SK-N-SH treated with all-trans-retinoic acid at 6 μM for 48 hours (cell line): Measurements from ENCODE around the gene EPB41.
"Not testable (repeated sequence)": the region's sequence is repeated elsewhere in the genome, so short reads cannot be mapped to it uniquely, and the experiment has no call there.

Experiments
- ATAC-seq: fragments of 200-7000 bp; cut with Tn5 transposase; 3 replicates; pipeline ENCODE4 v1.9.1; 2020; ENCODE audit warnings: mild to moderate bottlenecking, moderate library complexity
- ARNTL ChIP-seq: fragments of 450-650 bp; formaldehyde crosslinking; IDR thresholded peaks from 2 replicates; pipeline ENCODE4 v1.5.0; 2020; ENCODE audit warnings: low read depth, mild to moderate bottlenecking, moderate library complexity, borderline replicate concordance
- BACH2 ChIP-seq: fragments of 250-450 bp; sonication (Bioruptor Pico); IDR thresholded peaks from 2 replicates; pipeline ENCODE4 v1.9.0; 2021; ENCODE audit warnings: mild to moderate bottlenecking, borderline replicate concordance
- ESRRG ChIP-seq: fragments of 250-450 bp; sonication (Bioruptor Pico); IDR thresholded peaks from 2 replicates; pipeline ENCODE4 v1.6.1; 2021; ENCODE audit warnings: mild to moderate bottlenecking
- GLIS3 ChIP-seq: fragments of 250-450 bp; sonication (Bioruptor Pico); IDR thresholded peaks from 2 replicates; pipeline ENCODE4 v1.5.0; 2020; ENCODE audit warnings: mild to moderate bottlenecking, moderate library complexity
- ISL1 ChIP-seq: fragments of 250-450 bp; sonication (Bioruptor Pico); IDR thresholded peaks from 2 replicates; pipeline ENCODE4 v2.1.2; 2022; ENCODE audit warnings: mild to moderate bottlenecking, moderate library complexity
- PPARA ChIP-seq: fragments of 250-450 bp; sonication (Bioruptor Pico); IDR thresholded peaks from 2 replicates; pipeline ENCODE4 v1.5.0; 2020; ENCODE audit warnings: mild to moderate bottlenecking, borderline replicate concordance
- RARB ChIP-seq: fragments of 250-450 bp; sonication (Bioruptor Pico); IDR thresholded peaks from 2 replicates; pipeline ENCODE4 v1.8.0; 2021; ENCODE audit warnings: mild to moderate bottlenecking, moderate library complexity
- TCF4 ChIP-seq: fragments of 250-450 bp; sonication (Bioruptor Pico); IDR thresholded peaks from 2 replicates; pipeline ENCODE4 v1.8.0; 2021; ENCODE audit warnings: mild to moderate bottlenecking, moderate library complexity, borderline replicate concordance
- TOX ChIP-seq: fragments of 250-450 bp; sonication (Bioruptor Pico); IDR thresholded peaks from 2 replicates; pipeline ENCODE4 v1.8.0; 2021; ENCODE audit warnings: mild to moderate bottlenecking, moderate library complexity, borderline replicate concordance
- ZC3H10 ChIP-seq: fragments of 250-450 bp; sonication (Bioruptor Pico); IDR thresholded peaks from 2 replicates; pipeline ENCODE4 v1.5.1; 2021; ENCODE audit warnings: mild to moderate bottlenecking, moderate library complexity
- ZFP30 ChIP-seq: fragments of 450-650 bp; formaldehyde crosslinking; IDR thresholded peaks from 2 replicates; pipeline ENCODE4 v1.5.0; 2022; ENCODE audit warnings: mild to moderate bottlenecking, moderate library complexity
- ZNF565 ChIP-seq: fragments of 450-650 bp; formaldehyde crosslinking; conservative IDR thresholded peaks from 2 replicates; pipeline ENCODE4 v1.5.0; 2020; ENCODE audit warnings: low read depth, mild to moderate bottlenecking, moderate library complexity
- ZNF70 ChIP-seq: fragments of 450-650 bp; formaldehyde crosslinking; IDR thresholded peaks from 2 replicates; pipeline ENCODE4 v1.5.0; 2020; ENCODE audit warnings: mild to moderate bottlenecking, moderate library complexity
- ZNF8 ChIP-seq: fragments of 450-650 bp; formaldehyde crosslinking; IDR thresholded peaks from 2 replicates; pipeline ENCODE4 v1.5.0; 2020; ENCODE audit warnings: mild to moderate bottlenecking, moderate library complexity
- TF ChIP-seq, protein P1 (sequence below): fragments of 250-450 bp; sonication (Bioruptor Pico); IDR thresholded peaks from 2 replicates; pipeline ENCODE4 v1.5.0; 2020; ENCODE audit warnings: mild to moderate bottlenecking, moderate library complexity
- TF ChIP-seq, protein P2 (sequence below): fragments of 250-450 bp; sonication (Bioruptor Pico); IDR thresholded peaks from 2 replicates; pipeline ENCODE4 v1.8.0; 2020; ENCODE audit warnings: mild to moderate bottlenecking, moderate library complexity, borderline replicate concordance
- TF ChIP-seq, protein P3 (sequence below): fragments of 250-450 bp; sonication (Bioruptor Pico); IDR thresholded peaks from 2 replicates; pipeline ENCODE4 v1.5.1; 2020; ENCODE audit warnings: low read depth, mild to moderate bottlenecking, moderate library complexity
- TF ChIP-seq, protein P4 (sequence below): fragments of 250-450 bp; sonication (Bioruptor Pico); IDR thresholded peaks from 2 replicates; pipeline ENCODE4 v1.5.1; 2021; ENCODE audit warnings: mild to moderate bottlenecking, moderate library complexity
- TF ChIP-seq, protein P5 (sequence below): fragments of 250-450 bp; sonication (Bioruptor Pico); IDR thresholded peaks from 2 replicates; pipeline ENCODE4 v1.8.0; 2021; ENCODE audit warnings: low read depth, mild to moderate bottlenecking, moderate library complexity, borderline replicate concordance

The EPB41 gene

DNA sequence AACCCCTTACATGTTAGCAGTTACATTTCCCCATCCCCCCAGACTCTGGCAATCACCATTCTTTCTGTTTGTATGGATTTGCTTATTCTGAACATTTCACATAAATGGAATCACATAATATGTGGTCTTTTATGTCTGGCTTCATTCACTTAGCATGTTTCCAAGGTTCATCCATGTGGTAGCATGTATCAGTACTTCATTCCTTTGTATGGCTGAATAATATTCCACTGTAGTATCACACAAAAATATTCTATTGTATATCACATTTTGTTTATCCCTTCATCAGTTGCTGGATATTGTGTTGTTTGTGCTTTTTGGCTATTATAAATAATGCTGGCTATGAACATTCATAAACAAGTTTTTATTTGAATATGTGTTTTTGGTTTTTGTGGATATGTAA, 22.2 kb downstream of the EPB41 start:
- no peak for TF ChIP-seq ZC3H10 (CRISPR knock-in tag)
- TF ChIP-seq RARB (CRISPR knock-in tag) = no peak
- TF ChIP-seq TOX (CRISPR knock-in tag) = no peak
- no peak for TF ChIP-seq TCF4 (CRISPR knock-in tag)
- TF ChIP-seq, protein P1, sequence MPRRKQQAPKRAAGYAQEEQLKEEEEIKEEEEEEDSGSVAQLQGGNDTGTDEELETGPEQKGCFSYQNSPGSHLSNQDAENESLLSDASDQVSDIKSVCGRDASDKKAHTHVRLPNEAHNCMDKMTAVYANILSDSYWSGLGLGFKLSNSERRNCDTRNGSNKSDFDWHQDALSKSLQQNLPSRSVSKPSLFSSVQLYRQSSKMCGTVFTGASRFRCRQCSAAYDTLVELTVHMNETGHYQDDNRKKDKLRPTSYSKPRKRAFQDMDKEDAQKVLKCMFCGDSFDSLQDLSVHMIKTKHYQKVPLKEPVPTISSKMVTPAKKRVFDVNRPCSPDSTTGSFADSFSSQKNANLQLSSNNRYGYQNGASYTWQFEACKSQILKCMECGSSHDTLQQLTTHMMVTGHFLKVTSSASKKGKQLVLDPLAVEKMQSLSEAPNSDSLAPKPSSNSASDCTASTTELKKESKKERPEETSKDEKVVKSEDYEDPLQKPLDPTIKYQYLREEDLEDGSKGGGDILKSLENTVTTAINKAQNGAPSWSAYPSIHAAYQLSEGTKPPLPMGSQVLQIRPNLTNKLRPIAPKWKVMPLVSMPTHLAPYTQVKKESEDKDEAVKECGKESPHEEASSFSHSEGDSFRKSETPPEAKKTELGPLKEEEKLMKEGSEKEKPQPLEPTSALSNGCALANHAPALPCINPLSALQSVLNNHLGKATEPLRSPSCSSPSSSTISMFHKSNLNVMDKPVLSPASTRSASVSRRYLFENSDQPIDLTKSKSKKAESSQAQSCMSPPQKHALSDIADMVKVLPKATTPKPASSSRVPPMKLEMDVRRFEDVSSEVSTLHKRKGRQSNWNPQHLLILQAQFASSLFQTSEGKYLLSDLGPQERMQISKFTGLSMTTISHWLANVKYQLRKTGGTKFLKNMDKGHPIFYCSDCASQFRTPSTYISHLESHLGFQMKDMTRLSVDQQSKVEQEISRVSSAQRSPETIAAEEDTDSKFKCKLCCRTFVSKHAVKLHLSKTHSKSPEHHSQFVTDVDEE = no peak
- TF ChIP-seq, protein P2, sequence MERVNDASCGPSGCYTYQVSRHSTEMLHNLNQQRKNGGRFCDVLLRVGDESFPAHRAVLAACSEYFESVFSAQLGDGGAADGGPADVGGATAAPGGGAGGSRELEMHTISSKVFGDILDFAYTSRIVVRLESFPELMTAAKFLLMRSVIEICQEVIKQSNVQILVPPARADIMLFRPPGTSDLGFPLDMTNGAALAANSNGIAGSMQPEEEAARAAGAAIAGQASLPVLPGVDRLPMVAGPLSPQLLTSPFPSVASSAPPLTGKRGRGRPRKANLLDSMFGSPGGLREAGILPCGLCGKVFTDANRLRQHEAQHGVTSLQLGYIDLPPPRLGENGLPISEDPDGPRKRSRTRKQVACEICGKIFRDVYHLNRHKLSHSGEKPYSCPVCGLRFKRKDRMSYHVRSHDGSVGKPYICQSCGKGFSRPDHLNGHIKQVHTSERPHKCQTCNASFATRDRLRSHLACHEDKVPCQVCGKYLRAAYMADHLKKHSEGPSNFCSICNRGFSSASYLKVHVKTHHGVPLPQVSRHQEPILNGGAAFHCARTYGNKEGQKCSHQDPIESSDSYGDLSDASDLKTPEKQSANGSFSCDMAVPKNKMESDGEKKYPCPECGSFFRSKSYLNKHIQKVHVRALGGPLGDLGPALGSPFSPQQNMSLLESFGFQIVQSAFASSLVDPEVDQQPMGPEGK (CRISPR knock-in tag) = no peak
- no peak for TF ChIP-seq GLIS3 (CRISPR knock-in tag)
- ATAC-seq = no peak

DNA sequence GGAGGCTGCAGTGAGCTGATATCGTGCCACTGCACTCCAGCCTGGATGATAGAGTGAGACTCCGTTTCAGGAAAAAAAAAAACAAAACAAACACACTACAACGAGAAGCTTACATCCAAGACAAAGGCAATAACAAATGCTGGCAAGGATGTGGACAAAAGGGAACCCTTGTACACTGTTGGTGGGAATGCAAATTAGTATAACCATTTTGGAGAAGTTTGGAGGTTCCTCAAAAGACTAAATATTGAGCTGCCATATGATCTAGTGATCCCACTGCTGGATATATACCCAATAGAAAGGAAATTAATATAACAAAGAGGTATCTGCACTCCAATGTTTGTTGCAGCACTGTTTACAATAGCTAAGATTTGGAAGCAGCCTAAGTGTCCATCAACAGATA, 29.2 kb downstream of the EPB41 start:
- not testable (repeated sequence) for ATAC-seq

DNA sequence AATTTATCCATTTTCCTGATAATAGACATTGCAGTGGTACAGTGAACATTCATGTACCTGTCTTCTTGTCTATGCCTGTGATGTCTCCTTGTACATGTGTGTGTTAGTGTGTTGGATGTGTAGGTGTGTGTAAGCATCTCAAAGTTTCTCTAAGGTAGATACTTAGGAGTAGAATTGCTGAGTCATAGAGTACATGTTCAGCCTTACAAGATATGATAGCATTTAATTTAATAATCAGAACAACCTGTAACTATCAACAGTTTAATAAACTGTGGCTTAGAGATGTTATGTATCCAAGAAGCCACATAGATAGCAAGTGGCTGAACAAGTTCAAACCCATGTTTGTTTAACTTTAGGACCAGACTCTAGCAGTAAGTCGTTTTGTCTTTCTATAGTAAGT, 35.6 kb downstream of the EPB41 start:
- no peak for TF ChIP-seq PPARA (CRISPR knock-in tag)
- TF ChIP-seq, protein P2 (CRISPR knock-in tag) = no peak
- TF ChIP-seq ZNF8 (CRISPR knock-in tag) = no peak
- TF ChIP-seq, protein P3, sequence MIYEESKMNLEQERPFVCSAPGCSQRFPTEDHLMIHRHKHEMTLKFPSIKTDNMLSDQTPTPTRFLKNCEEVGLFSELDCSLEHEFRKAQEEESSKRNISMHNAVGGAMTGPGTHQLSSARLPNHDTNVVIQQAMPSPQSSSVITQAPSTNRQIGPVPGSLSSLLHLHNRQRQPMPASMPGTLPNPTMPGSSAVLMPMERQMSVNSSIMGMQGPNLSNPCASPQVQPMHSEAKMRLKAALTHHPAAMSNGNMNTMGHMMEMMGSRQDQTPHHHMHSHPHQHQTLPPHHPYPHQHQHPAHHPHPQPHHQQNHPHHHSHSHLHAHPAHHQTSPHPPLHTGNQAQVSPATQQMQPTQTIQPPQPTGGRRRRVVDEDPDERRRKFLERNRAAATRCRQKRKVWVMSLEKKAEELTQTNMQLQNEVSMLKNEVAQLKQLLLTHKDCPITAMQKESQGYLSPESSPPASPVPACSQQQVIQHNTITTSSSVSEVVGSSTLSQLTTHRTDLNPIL = no peak
- TF ChIP-seq, protein P1 = no peak
- TF ChIP-seq RARB (CRISPR knock-in tag) = no peak
- TF ChIP-seq TCF4 (CRISPR knock-in tag) = no peak
- ATAC-seq = no peak; the same call in 2 of the 3 replicates

DNA sequence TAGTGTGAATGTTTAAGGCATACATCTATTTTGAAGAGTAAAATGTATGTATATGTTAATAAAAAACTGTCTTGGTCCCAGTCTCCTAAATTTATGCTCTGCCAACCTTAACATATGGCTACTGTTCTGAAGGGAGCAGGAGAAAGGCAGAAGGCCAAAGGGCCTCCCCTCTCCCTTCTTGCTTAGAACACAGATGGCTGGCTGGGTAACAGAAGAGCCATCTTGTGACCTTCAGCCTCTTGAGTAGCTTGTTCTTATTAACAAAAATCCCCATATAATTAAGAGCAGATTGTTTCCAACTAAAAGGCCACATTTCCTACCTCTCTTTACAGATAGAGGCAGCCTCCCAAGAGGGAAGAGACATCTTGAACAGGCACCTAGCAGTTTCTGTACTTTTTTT, 36.1 kb downstream of the EPB41 start:
- no peak; the same call in 2 of the 3 replicates for ATAC-seq
- TF ChIP-seq, protein P4, sequence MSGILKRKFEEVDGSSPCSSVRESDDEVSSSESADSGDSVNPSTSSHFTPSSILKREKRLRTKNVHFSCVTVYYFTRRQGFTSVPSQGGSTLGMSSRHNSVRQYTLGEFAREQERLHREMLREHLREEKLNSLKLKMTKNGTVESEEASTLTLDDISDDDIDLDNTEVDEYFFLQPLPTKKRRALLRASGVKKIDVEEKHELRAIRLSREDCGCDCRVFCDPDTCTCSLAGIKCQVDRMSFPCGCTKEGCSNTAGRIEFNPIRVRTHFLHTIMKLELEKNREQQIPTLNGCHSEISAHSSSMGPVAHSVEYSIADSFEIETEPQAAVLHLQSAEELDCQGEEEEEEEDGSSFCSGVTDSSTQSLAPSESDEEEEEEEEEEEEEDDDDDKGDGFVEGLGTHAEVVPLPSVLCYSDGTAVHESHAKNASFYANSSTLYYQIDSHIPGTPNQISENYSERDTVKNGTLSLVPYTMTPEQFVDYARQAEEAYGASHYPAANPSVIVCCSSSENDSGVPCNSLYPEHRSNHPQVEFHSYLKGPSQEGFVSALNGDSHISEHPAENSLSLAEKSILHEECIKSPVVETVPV (CRISPR knock-in tag) = no peak
- TF ChIP-seq TCF4 (CRISPR knock-in tag) = no peak
- no peak for TF ChIP-seq ZFP30 (CRISPR knock-in tag)
- no peak for TF ChIP-seq ARNTL (CRISPR knock-in tag)
- TF ChIP-seq, protein P5, sequence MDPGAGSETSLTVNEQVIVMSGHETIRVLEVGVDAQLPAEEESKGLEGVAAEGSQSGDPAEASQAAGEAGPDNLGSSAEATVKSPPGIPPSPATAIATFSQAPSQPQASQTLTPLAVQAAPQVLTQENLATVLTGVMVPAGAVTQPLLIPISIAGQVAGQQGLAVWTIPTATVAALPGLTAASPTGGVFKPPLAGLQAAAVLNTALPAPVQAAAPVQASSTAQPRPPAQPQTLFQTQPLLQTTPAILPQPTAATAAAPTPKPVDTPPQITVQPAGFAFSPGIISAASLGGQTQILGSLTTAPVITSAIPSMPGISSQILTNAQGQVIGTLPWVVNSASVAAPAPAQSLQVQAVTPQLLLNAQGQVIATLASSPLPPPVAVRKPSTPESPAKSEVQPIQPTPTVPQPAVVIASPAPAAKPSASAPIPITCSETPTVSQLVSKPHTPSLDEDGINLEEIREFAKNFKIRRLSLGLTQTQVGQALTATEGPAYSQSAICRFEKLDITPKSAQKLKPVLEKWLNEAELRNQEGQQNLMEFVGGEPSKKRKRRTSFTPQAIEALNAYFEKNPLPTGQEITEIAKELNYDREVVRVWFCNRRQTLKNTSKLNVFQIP (CRISPR knock-in tag) = no peak
- no peak for TF ChIP-seq ZNF8 (CRISPR knock-in tag)
- TF ChIP-seq, protein P2 (CRISPR knock-in tag) = no peak
- TF ChIP-seq PPARA (CRISPR knock-in tag) = no peak
- TF ChIP-seq BACH2 (CRISPR knock-in tag) = no peak
- no peak for TF ChIP-seq ISL1 (CRISPR knock-in tag)
- no peak for TF ChIP-seq ZNF70 (CRISPR knock-in tag)
- TF ChIP-seq ZNF565 = no peak
- no peak for TF ChIP-seq ESRRG (CRISPR knock-in tag)
